BE2C (cell line): Measurements from ENCODE around the gene UBE2O.
"Not testable (repeated sequence)": the region's sequence is repeated elsewhere in the genome, so short reads cannot be mapped to it uniquely, and the experiment has no call there.

Experiments used
- DNase-seq: peaks from one replicate; pipeline ENCODE4 v3.0.0-alpha.2; 2020
- H3K27me3 ChIP-seq: fragments of 250-450 bp; sonication (Bioruptor Pico); 2 replicates; pipeline ENCODE4 v1.5.1; 2020; ENCODE audit warnings: mild to moderate bottlenecking
- H3K36me3 ChIP-seq: fragments of 250-450 bp; sonication (Bioruptor Pico); 2 replicates; pipeline ENCODE4 v1.5.1; 2020; ENCODE audit warnings: mild to moderate bottlenecking
- H3K4me1 ChIP-seq: fragments of 250-450 bp; sonication (Bioruptor Pico); 2 replicates; pipeline ENCODE4 v1.5.1; 2020
- H3K4me3 ChIP-seq: 2 replicates; pipeline ENCODE4 v1.5.1; 2011; ENCODE audit warnings: low read depth, low read length
- H3K9me3 ChIP-seq: fragments of 250-450 bp; sonication (Bioruptor Pico); 2 replicates; pipeline ENCODE4 v1.5.1; 2020
- TF ChIP-seq, protein P1 (sequence below): IDR thresholded peaks from 2 replicates; pipeline ENCODE4 v1.5.1; 2012; ENCODE audit warnings: mild to moderate bottlenecking, low read depth, low read length

UBE2O gene

GRCh38 chr17:76367642-76368041, 85.3 kb downstream of the UBE2O start:
- no peaks in the 10 kb centered on the region for H3K9me3 ChIP-seq
- peaks cover 10% of the 10 kb centered on the region for H3K4me1 ChIP-seq
- H3K4me3 ChIP-seq, result no peak overlapping the region
- TF ChIP-seq, protein P1, sequence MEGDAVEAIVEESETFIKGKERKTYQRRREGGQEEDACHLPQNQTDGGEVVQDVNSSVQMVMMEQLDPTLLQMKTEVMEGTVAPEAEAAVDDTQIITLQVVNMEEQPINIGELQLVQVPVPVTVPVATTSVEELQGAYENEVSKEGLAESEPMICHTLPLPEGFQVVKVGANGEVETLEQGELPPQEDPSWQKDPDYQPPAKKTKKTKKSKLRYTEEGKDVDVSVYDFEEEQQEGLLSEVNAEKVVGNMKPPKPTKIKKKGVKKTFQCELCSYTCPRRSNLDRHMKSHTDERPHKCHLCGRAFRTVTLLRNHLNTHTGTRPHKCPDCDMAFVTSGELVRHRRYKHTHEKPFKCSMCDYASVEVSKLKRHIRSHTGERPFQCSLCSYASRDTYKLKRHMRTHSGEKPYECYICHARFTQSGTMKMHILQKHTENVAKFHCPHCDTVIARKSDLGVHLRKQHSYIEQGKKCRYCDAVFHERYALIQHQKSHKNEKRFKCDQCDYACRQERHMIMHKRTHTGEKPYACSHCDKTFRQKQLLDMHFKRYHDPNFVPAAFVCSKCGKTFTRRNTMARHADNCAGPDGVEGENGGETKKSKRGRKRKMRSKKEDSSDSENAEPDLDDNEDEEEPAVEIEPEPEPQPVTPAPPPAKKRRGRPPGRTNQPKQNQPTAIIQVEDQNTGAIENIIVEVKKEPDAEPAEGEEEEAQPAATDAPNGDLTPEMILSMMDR, result no peak
- DNase-seq, result no peak
- no peaks in the 10 kb centered on the region for H3K27me3 ChIP-seq
- no peaks in the 10 kb centered on the region for H3K36me3 ChIP-seq

DNA sequence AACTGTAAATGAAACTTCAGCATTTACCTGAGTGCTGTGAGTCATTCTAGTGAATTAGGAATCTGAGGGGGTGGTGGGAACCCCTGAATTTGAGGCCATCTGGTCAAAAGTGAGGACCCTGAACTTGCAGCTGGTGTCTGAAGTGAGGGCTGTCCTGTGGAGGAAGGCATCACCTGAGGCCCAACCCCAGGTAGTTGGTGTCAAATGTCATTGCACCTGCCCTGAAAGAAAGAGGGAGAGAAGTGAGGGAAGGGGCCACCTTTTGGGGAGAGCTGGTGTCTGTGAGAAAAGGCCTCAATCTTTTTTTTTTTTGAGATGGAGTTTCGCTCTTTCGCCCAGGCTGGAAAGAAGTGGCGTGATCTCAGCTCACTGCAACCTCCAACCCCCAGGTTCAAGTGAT, 86.7 kb downstream of the UBE2O start:
- Histone ChIP-seq H3K27me3 (no peaks in the 10 kb centered on the region), H3K36me3 (no peaks in the 10 kb centered on the region), H3K9me3 (no peaks in the 10 kb centered on the region), H3K4me1 (peaks cover 10% of the 10 kb centered on the region), H3K4me3 (no peak overlapping the region)
- TF ChIP-seq, protein P1, result no peak
- DNase-seq, result no peak

- Histone ChIP-seq H3K4me1 (peaks cover 10% of the 10 kb centered on the region), H3K36me3 (no peaks in the 10 kb centered on the region), H3K27me3 (no peaks in the 10 kb centered on the region), H3K9me3 (no peaks in the 10 kb centered on the region), H3K4me3 (no peak overlapping the region)
- no peak for DNase-seq
- TF ChIP-seq, protein P1, result peak; percentile 26; the same call in 1 of the 2 replicates
These were observed 87.6 kb downstream of the UBE2O start for GRCh38 chr17:76365256-76365903.

GRCh38 chr17:76363107-76363842, 89.7 kb downstream of the UBE2O start:
- Histone ChIP-seq H3K36me3 (no peaks in the 10 kb centered on the region), H3K9me3 (no peaks in the 10 kb centered on the region), H3K4me3 (no peak overlapping the region), H3K4me1 (no peaks in the 10 kb centered on the region; the same call in 1 of the 2 replicates), H3K27me3 (no peaks in the 10 kb centered on the region)
- TF ChIP-seq, protein P1, result no peak
- no peak for DNase-seq

DNA sequence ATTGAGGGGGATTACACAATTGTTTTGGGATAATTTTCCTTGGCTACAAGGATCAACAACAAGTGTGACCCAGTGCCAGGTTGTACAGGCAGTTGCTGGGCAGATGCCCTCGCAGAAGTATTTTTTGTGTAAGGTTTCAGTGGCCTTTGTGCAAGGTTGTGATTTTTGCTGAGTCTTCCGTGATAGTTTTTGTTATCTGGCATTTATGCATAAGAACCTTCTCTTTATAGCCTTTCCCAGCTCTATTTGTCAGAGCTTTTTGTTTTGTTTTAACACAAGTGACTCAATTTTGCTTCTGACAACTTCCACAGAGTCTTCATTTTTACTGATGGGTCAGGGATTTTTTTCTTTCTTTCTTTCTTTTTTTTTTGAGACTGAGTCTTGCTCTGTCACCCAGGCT, 92.5 kb downstream of the UBE2O start:
- H3K27me3 ChIP-seq, result no peaks in the 10 kb centered on the region
- DNase-seq, result no peak
- H3K4me1 ChIP-seq, result no peaks in the 10 kb centered on the region
- no peaks in the 10 kb centered on the region for H3K9me3 ChIP-seq
- H3K36me3 ChIP-seq, result no peaks in the 10 kb centered on the region
- H3K4me3 ChIP-seq, result no peak overlapping the region
- TF ChIP-seq, protein P1, result no peak

GRCh38 chr17:76359776-76360175, 93.2 kb downstream of the UBE2O start:
- not testable (repeated sequence) for H3K36me3 ChIP-seq, H3K27me3 ChIP-seq, DNase-seq, H3K4me3 ChIP-seq, H3K4me1 ChIP-seq, H3K9me3 ChIP-seq
